Measurements from ENCODE around the gene SAPCD2.

SAPCD2 gene

GRCh38 chr9:137042751-137043727, 27.3 kb downstream of the SAPCD2 start:
- H3F3A ChIP-seq (ENCODE audit: insufficient read depth, low read length), result no peaks in the 10 kb centered on the region
- no peaks in the 10 kb centered on the region for H3K79me2 ChIP-seq (ENCODE audit: low read length)
- H3K27ac ChIP-seq (ENCODE audit: low read length), result no peak overlapping the region
- H3K9ac ChIP-seq (ENCODE audit: low read length), result no peak overlapping the region
- H4K20me1 ChIP-seq (ENCODE audit: insufficient read depth, low read length), result no peaks in the 10 kb centered on the region
- H3K36me3 ChIP-seq (replicated peaks; ENCODE audit: insufficient read depth, low read length), result no peaks in the 10 kb centered on the region
- TF ChIP-seq EZH2 (optimal IDR thresholded peaks at IDR 0.05; ENCODE audit: low read depth, low read length) (no peak), EZH2phosphoT487 (IDR thresholded peaks at IDR 0.05; ENCODE audit: low read length) (no peak), CTCF (IDR thresholded peaks at IDR 0.05; ENCODE audit: low read length) (no peak)
- H3K4me2 ChIP-seq (ENCODE audit: low read depth, low read length), result no peak overlapping the region
- H3K27me3 ChIP-seq (replicated peaks; ENCODE audit: insufficient read depth, low read length), result peaks cover 86% of the 10 kb centered on the region
- H3K4me1 ChIP-seq (ENCODE audit: low read length), result no peaks in the 10 kb centered on the region
- no peaks in the 10 kb centered on the region for H3K9me3 ChIP-seq (replicated peaks; ENCODE audit: insufficient read depth, low read length)
- DNase-seq, result no peak
- H2AFZ ChIP-seq (ENCODE audit: low read length), result no peak overlapping the region
- H3K4me3 ChIP-seq (ENCODE audit: low read length), result no peak overlapping the region
- H3K9me2 ChIP-seq (replicated peaks; ENCODE audit: insufficient read depth, low read length), result no peaks in the 10 kb centered on the region

GRCh38 chr9:137041124-137041523, 29.2 kb downstream of the SAPCD2 start:
- Histone ChIP-seq H3K9me3 (replicated peaks; ENCODE audit: insufficient read depth, low read length) (no peaks in the 10 kb centered on the region), H3K4me1 (ENCODE audit: low read length) (no peaks in the 10 kb centered on the region), H3K79me2 (ENCODE audit: low read length) (no peaks in the 10 kb centered on the region), H3K4me2 (ENCODE audit: low read depth, low read length) (no peak overlapping the region), H3K9ac (ENCODE audit: low read length) (no peak overlapping the region), H3K36me3 (replicated peaks; ENCODE audit: insufficient read depth, low read length) (no peaks in the 10 kb centered on the region), H3K9me2 (replicated peaks; ENCODE audit: insufficient read depth, low read length) (no peaks in the 10 kb centered on the region), H3K27me3 (replicated peaks; ENCODE audit: insufficient read depth, low read length) (peaks cover 85% of the 10 kb centered on the region), H3K27ac (ENCODE audit: low read length) (no peak overlapping the region), H2AFZ (ENCODE audit: low read length) (no peak overlapping the region), H4K20me1 (ENCODE audit: insufficient read depth, low read length) (no peaks in the 10 kb centered on the region), H3F3A (ENCODE audit: insufficient read depth, low read length) (no peaks in the 10 kb centered on the region), H3K4me3 (ENCODE audit: low read length) (no peak overlapping the region)
- DNase-seq, result no peak
- TF ChIP-seq CTCF (IDR thresholded peaks at IDR 0.05; ENCODE audit: low read length), result no peak
- no peak for TF ChIP-seq EZH2 (optimal IDR thresholded peaks at IDR 0.05; ENCODE audit: low read depth, low read length)
- TF ChIP-seq EZH2phosphoT487 (IDR thresholded peaks at IDR 0.05; ENCODE audit: low read length), result no peak

- H4K20me1 ChIP-seq (ENCODE audit: insufficient read depth, low read length), result no peaks in the 10 kb centered on the region
- H3K27ac ChIP-seq (ENCODE audit: low read length), result no peak overlapping the region
Observed at GRCh38 chr9:137040568-137040967, 29.8 kb downstream of the SAPCD2 start.

More at GRCh38 chr9:137040568-137040967, 29.8 kb downstream of the SAPCD2 start:
- no peak overlapping the region for H3K9ac ChIP-seq (ENCODE audit: low read length)
- H3K9me3 ChIP-seq (replicated peaks; ENCODE audit: insufficient read depth, low read length), result no peaks in the 10 kb centered on the region
- no peaks in the 10 kb centered on the region for H3K79me2 ChIP-seq (ENCODE audit: low read length)
- no peak overlapping the region for H3K4me3 ChIP-seq (ENCODE audit: low read length)
- no peak overlapping the region for H3K4me2 ChIP-seq (ENCODE audit: low read depth, low read length)
- no peaks in the 10 kb centered on the region for H3F3A ChIP-seq (ENCODE audit: insufficient read depth, low read length)
- H3K9me2 ChIP-seq (replicated peaks; ENCODE audit: insufficient read depth, low read length), result no peaks in the 10 kb centered on the region
- H3K4me1 ChIP-seq (ENCODE audit: low read length), result no peaks in the 10 kb centered on the region
- no peak for DNase-seq
- H3K36me3 ChIP-seq (replicated peaks; ENCODE audit: insufficient read depth, low read length), result no peaks in the 10 kb centered on the region
- no peak overlapping the region for H2AFZ ChIP-seq (ENCODE audit: low read length)
- H3K27me3 ChIP-seq (replicated peaks; ENCODE audit: insufficient read depth, low read length), result peaks cover 85% of the 10 kb centered on the region
- no peak for TF ChIP-seq EZH2phosphoT487 (IDR thresholded peaks at IDR 0.05; ENCODE audit: low read length)
- no peak for TF ChIP-seq EZH2 (optimal IDR thresholded peaks at IDR 0.05; ENCODE audit: low read depth, low read length)
- TF ChIP-seq CTCF (IDR thresholded peaks at IDR 0.05; ENCODE audit: low read length), result no peak

Measured in MM.1S (cell line).